Smooth muscle cell (in vitro differentiated cells): Measurements from ENCODE around the gene GLRA2. TPM values are rescaled to one million over a fixed set of nuclear protein-coding genes. Genes with fewer than 3 reads are reported as not detected.

Experiments
- DNase-seq: peaks from one replicate; lab custom pipeline; 2025; ENCODE audit not compliant: unreplicated experiment; lab: John Stamatoyannopoulos, UW
- H2AFZ ChIP-seq: fragments of 200-600 bp; sonication (generic); 2 replicates; pipeline ENCODE4 v1.6.0; 2016; ENCODE audit warnings: antibody characterized with exemption, low read depth, mild to moderate bottlenecking
- H3F3A ChIP-seq: fragments of 200-600 bp; sonication (generic); 2 replicates; pipeline ENCODE4 v1.6.0; 2017; ENCODE audit warnings: antibody characterized with exemption, low read depth
- H3K27ac ChIP-seq: fragments of 200-600 bp; sonication (generic); 2 replicates; pipeline ENCODE4 v1.5.1; 2016; ENCODE audit warnings: low read depth, mild to moderate bottlenecking
- H3K27me3 ChIP-seq: fragments of 200-600 bp; sonication (generic); 2 replicates; pipeline ENCODE4 v1.6.1; 2016; ENCODE audit warnings: low read depth, mild to moderate bottlenecking
- H3K36me3 ChIP-seq: fragments of 200-600 bp; sonication (generic); 2 replicates; pipeline ENCODE4 v1.5.1; 2016; ENCODE audit warnings: low read depth
- H3K4me1 ChIP-seq: fragments of 200-600 bp; sonication (generic); 2 replicates; pipeline ENCODE4 v1.5.1; 2016; ENCODE audit warnings: low read depth
- H3K4me2 ChIP-seq: fragments of 200-600 bp; sonication (generic); 2 replicates; pipeline ENCODE4 v1.6.0; 2016; ENCODE audit warnings: mild to moderate bottlenecking
- H3K4me3 ChIP-seq: fragments of 200-600 bp; sonication (generic); 2 replicates; pipeline ENCODE4 v1.5.1; 2016; ENCODE audit warnings: mild to moderate bottlenecking
- H3K79me2 ChIP-seq: fragments of 200-600 bp; sonication (generic); 2 replicates; pipeline ENCODE4 v1.6.0; 2016; ENCODE audit warnings: low read depth, mild to moderate bottlenecking
- H3K9ac ChIP-seq: fragments of 200-600 bp; sonication (generic); 2 replicates; pipeline ENCODE4 v1.6.0; 2016; ENCODE audit warnings: low read depth
- H3K9me3 ChIP-seq: fragments of 200-600 bp; sonication (generic); replicated peaks from 2 replicates; pipeline ENCODE4 v1.5.1; 2016; ENCODE audit warnings: low read depth
- H4K20me1 ChIP-seq: fragments of 200-600 bp; sonication (generic); 2 replicates; pipeline ENCODE4 v1.6.0; 2016; ENCODE audit warnings: low read depth
- WGBS: methylation state at CpG from one replicate; pipeline ENCODE4 v1.1.7; 2016; ENCODE audit warnings: low lambda C conversion rate; 5-methylcytosine and 5-hydroxymethylcytosine counted together
- polyA plus RNA-seq: library from polyadenylated mRNA; unstranded; fragments of >200 nt; fragmentation: Nextera tagmentation; extraction: Ambion mirVana; gene quantifications from 2 replicates; pipeline ENCODE4 v1.2.1, GENCODE V29; 2016
- total RNA-seq: library from RNA; depleted of rRNA; stranded (reverse); fragments of >200 nt; gene quantifications from 2 replicates; pipeline ENCODE4 v1.2.3, GENCODE V29; 2014
- TF ChIP-seq, protein P1 (sequence below): fragments of 200-600 bp; sonication (generic); IDR thresholded peaks from 2 replicates; pipeline ENCODE4 v1.5.1; 2017; ENCODE audit warnings: borderline replicate concordance, mild to moderate bottlenecking, antibody characterized with exemption; ENCODE audit not compliant: insufficient read depth, poor library complexity, severe bottlenecking

Gene GLRA2
- total and polyA plus RNA-seq, 2 experiments from 2014 or later, result 3.0 TPM; not detected in 1

DNA sequence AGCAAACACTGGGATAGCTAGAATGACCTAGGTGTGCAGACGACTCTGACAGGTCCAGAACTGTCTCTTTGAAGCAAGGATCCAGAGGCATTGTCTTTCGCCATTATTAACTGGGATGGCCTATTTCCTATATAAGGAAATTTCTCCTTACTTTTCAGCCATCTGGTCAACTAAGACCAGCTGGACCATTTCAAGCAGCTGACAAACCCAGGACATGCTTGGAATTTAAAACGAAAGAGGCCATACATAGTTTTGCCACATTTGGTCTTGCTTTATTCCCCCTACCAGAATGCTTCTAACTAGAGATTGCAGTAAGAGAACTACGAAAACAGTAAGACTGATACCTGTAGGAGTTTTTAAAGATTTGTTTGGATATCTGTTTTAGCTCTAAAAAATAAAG, 87.0 kb downstream of the GLRA2 start:
- no peaks in the 10 kb centered on the region for H3K36me3 ChIP-seq
- H3F3A ChIP-seq, result no peaks in the 10 kb centered on the region
- no peak overlapping the region for H3K9ac ChIP-seq
- no peak for DNase-seq
- no peaks in the 10 kb centered on the region for H4K20me1 ChIP-seq
- no peaks in the 10 kb centered on the region for H3K9me3 ChIP-seq
- H3K4me2 ChIP-seq, result no peak overlapping the region
- H3K27me3 ChIP-seq, result no peaks in the 10 kb centered on the region
- no peak overlapping the region for H3K4me3 ChIP-seq
- TF ChIP-seq, protein P1, sequence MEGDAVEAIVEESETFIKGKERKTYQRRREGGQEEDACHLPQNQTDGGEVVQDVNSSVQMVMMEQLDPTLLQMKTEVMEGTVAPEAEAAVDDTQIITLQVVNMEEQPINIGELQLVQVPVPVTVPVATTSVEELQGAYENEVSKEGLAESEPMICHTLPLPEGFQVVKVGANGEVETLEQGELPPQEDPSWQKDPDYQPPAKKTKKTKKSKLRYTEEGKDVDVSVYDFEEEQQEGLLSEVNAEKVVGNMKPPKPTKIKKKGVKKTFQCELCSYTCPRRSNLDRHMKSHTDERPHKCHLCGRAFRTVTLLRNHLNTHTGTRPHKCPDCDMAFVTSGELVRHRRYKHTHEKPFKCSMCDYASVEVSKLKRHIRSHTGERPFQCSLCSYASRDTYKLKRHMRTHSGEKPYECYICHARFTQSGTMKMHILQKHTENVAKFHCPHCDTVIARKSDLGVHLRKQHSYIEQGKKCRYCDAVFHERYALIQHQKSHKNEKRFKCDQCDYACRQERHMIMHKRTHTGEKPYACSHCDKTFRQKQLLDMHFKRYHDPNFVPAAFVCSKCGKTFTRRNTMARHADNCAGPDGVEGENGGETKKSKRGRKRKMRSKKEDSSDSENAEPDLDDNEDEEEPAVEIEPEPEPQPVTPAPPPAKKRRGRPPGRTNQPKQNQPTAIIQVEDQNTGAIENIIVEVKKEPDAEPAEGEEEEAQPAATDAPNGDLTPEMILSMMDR, result no peak
- H2AFZ ChIP-seq, result no peak overlapping the region
- no peak overlapping the region for H3K27ac ChIP-seq
- H3K4me1 ChIP-seq, result no peaks in the 10 kb centered on the region
- no peaks in the 10 kb centered on the region for H3K79me2 ChIP-seq
- 63% methylated on average over 4 of the region's 4 CpGs for WGBS

DNA sequence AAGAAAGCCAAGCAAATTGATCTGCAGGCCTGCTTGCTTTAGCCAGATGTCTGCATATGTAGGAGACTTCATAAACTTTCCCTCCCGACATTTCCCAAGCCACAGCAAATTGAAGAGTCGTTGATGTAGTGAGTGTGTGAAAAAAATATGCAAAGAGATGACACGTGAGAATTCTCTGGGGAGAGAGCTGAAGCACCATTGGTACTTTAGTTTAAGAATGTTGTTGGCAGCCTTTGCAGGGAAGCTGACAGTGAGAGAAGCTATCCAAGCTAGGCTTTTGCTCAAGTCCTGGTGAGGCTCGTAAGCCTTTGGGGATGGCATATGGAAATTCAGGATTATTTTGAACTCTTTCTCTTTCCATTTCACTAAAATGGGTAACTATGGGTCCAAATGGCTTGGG, 87.5 kb downstream of the GLRA2 start:
- Histone ChIP-seq H3K9ac (no peak overlapping the region), H3K36me3 (no peaks in the 10 kb centered on the region), H3K4me3 (no peak overlapping the region), H4K20me1 (no peaks in the 10 kb centered on the region), H3F3A (no peaks in the 10 kb centered on the region), H3K27me3 (no peaks in the 10 kb centered on the region), H3K4me1 (no peaks in the 10 kb centered on the region), H3K9me3 (no peaks in the 10 kb centered on the region), H2AFZ (no peak overlapping the region), H3K79me2 (no peaks in the 10 kb centered on the region), H3K4me2 (no peak overlapping the region), H3K27ac (no peak overlapping the region)
- WGBS, result 62% methylated on average over 4 of the region's 4 CpGs
- no peak for DNase-seq
- TF ChIP-seq, protein P1, result no peak

DNA sequence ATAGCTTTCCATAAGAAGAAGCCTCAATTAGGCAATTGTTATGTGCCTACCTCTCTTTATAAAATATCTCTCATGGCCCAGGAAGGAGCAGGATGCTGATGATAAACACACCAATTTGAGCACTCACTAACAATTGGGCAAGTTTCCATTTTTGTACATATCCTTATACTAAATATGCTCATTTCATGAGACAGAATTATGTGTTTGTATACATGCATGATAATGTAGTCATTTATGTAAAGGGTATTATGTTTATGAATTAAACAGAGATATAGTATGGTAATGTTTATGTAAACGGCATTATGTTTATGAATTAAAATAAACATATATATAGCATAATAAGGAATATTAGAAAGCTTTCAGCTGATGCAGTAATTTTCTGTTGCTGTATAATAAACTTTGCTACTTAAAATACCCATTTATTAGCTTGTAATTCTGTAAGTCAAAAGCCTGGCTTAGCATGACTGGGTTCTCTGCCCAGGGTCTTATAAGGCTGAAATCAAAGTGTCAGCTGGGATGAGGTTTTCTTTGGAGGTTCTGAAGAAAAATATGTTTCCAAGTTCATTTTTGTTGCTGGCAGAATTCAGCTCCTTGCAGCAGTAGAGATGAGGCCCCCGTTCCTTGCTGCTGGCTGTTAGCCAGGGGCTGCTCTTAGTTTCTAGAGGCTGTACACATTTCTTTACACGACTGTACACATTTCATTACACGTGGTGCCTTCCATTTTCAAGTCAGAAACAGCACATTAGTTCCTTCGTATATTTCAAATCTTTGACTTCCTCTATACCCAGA, 89.0 kb downstream of the GLRA2 start:
- WGBS, result 64% methylated on average over 5 of the region's 5 CpGs
- DNase-seq, result no peak

More for the DNA sequence above, 89.0 kb downstream of the GLRA2 start:
- no peak overlapping the region for H3K4me2 ChIP-seq
- no peaks in the 10 kb centered on the region for H3K4me1 ChIP-seq
- H4K20me1 ChIP-seq, result no peaks in the 10 kb centered on the region
- H3K4me3 ChIP-seq, result no peak overlapping the region
- no peak overlapping the region for H3K9ac ChIP-seq
- TF ChIP-seq, protein P1, result no peak
- H3K27me3 ChIP-seq, result no peaks in the 10 kb centered on the region
- H3K36me3 ChIP-seq, result no peaks in the 10 kb centered on the region
- no peaks in the 10 kb centered on the region for H3F3A ChIP-seq
- H3K9me3 ChIP-seq, result no peaks in the 10 kb centered on the region
- no peak overlapping the region for H2AFZ ChIP-seq
- no peak overlapping the region for H3K27ac ChIP-seq
- no peaks in the 10 kb centered on the region for H3K79me2 ChIP-seq
